ENCODE measurements around the gene TK2. TPM values are rescaled to one million over a fixed set of nuclear protein-coding genes. Genes with fewer than 3 reads are reported as not detected.

TK2 gene
- total RNA-seq, 1 donor from 2014 or later, result 33.2 TPM

- no peaks in the 10 kb centered on the region for H3K9me3 Mint-ChIP-seq (ENCODE audit: unreplicated experiment)
- H3K4me3 Mint-ChIP-seq (ENCODE audit: unreplicated experiment), result no peak overlapping the region
- H3K27me3 Mint-ChIP-seq (ENCODE audit: unreplicated experiment), result peaks cover 32% of the 10 kb centered on the region
- no peaks in the 10 kb centered on the region for H3K36me3 Mint-ChIP-seq (ENCODE audit: unreplicated experiment)
- H3K27ac Mint-ChIP-seq (ENCODE audit: unreplicated experiment), result no peak overlapping the region
- no peaks in the 10 kb centered on the region for H3K4me1 Mint-ChIP-seq (ENCODE audit: unreplicated experiment)
- no peak for TF ChIP-seq CTCF (IDR thresholded peaks at IDR 0.05)
- no peak for DNase-seq (ENCODE audit: extremely low spot score, unreplicated experiment)
Observed at GRCh38 chr16:66473051-66473571, 76.8 kb downstream of the TK2 start.

- Mint-ChIP-seq H3K4me1 (ENCODE audit: unreplicated experiment) (no peaks in the 10 kb centered on the region), H3K4me3 (ENCODE audit: unreplicated experiment) (no peak overlapping the region)
- DNase-seq (ENCODE audit: extremely low spot score, unreplicated experiment), result no peak
Observed at GRCh38 chr16:66471716-66472393, 78.1 kb downstream of the TK2 start.

GRCh38 chr16:66471264-66471663, 78.7 kb downstream of the TK2 start:
- Mint-ChIP-seq H3K4me1 (ENCODE audit: unreplicated experiment) (no peaks in the 10 kb centered on the region), H3K36me3 (ENCODE audit: unreplicated experiment) (peaks cover 3% of the 10 kb centered on the region), H3K27me3 (ENCODE audit: unreplicated experiment) (peaks cover 32% of the 10 kb centered on the region), H3K27ac (ENCODE audit: unreplicated experiment) (no peak overlapping the region), H3K9me3 (ENCODE audit: unreplicated experiment) (peaks cover 8% of the 10 kb centered on the region), H3K4me3 (ENCODE audit: unreplicated experiment) (no peak overlapping the region)
- TF ChIP-seq CTCF (IDR thresholded peaks at IDR 0.05), result no peak
- DNase-seq (ENCODE audit: extremely low spot score, unreplicated experiment), result no peak

More at GRCh38 chr16:66471716-66472393, 78.1 kb downstream of the TK2 start:
- Mint-ChIP-seq H3K27me3 (ENCODE audit: unreplicated experiment) (peaks cover 29% of the 10 kb centered on the region), H3K9me3 (ENCODE audit: unreplicated experiment) (peaks cover 2% of the 10 kb centered on the region), H3K27ac (ENCODE audit: unreplicated experiment) (no peak overlapping the region), H3K36me3 (ENCODE audit: unreplicated experiment) (no peaks in the 10 kb centered on the region)
- no peak for TF ChIP-seq CTCF (IDR thresholded peaks at IDR 0.05)

- H3K27me3 Mint-ChIP-seq (ENCODE audit: unreplicated experiment), result peaks cover 34% of the 10 kb centered on the region
- no peak overlapping the region for H3K4me3 Mint-ChIP-seq (ENCODE audit: unreplicated experiment)
- H3K36me3 Mint-ChIP-seq (ENCODE audit: unreplicated experiment), result peaks cover 3% of the 10 kb centered on the region
- H3K4me1 Mint-ChIP-seq (ENCODE audit: unreplicated experiment), result no peaks in the 10 kb centered on the region
- TF ChIP-seq CTCF (IDR thresholded peaks at IDR 0.05), result no peak
- no peak overlapping the region for H3K27ac Mint-ChIP-seq (ENCODE audit: unreplicated experiment)
- H3K9me3 Mint-ChIP-seq (ENCODE audit: unreplicated experiment), result peaks cover 10% of the 10 kb centered on the region
- no peak for DNase-seq (ENCODE audit: extremely low spot score, unreplicated experiment)
Observed at GRCh38 chr16:66470556-66470955, 79.4 kb downstream of the TK2 start.

- H3K9me3 Mint-ChIP-seq (ENCODE audit: unreplicated experiment), result peaks cover 10% of the 10 kb centered on the region
- no peaks in the 10 kb centered on the region for H3K4me1 Mint-ChIP-seq (ENCODE audit: unreplicated experiment)
- no peak overlapping the region for H3K4me3 Mint-ChIP-seq (ENCODE audit: unreplicated experiment)
- H3K27ac Mint-ChIP-seq (ENCODE audit: unreplicated experiment), result no peak overlapping the region
- DNase-seq (ENCODE audit: extremely low spot score, unreplicated experiment), result no peak
- H3K27me3 Mint-ChIP-seq (ENCODE audit: unreplicated experiment), result peaks cover 35% of the 10 kb centered on the region
- TF ChIP-seq CTCF (IDR thresholded peaks at IDR 0.05), result no peak
- H3K36me3 Mint-ChIP-seq (ENCODE audit: unreplicated experiment), result peaks cover 3% of the 10 kb centered on the region
Observed at GRCh38 chr16:66469947-66470546, 79.9 kb downstream of the TK2 start.

All from osteocyte (in vitro differentiated cells).